NCI-H2107 (cell line): ENCODE measurements around the gene PRKAR1B.
"Not testable (repeated sequence)": the region's sequence is repeated elsewhere in the genome, so short reads cannot be mapped to it uniquely, and the experiment has no call there.

Experiments used
- DNase-seq: peaks from one replicate; lab custom pipeline; 2025; lab: John Stamatoyannopoulos, UW

The PRKAR1B gene

GRCh38 chr7:644381-645305 lies 82.4 kb downstream of the PRKAR1B start:
- DNase-seq: no peak

- no peak for DNase-seq
Measured at GRCh38 chr7:641966-642365, 85.1 kb downstream of the PRKAR1B start.

- no peak for DNase-seq
Measured at GRCh38 chr7:641269-641671, 85.8 kb downstream of the PRKAR1B start.

GRCh38 chr7:638256-639011 lies 88.6 kb downstream of the PRKAR1B start:
- DNase-seq: no peak

- no peak for DNase-seq
Measured at GRCh38 chr7:637826-638225, 89.3 kb downstream of the PRKAR1B start.

- DNase-seq: no peak
Measured at GRCh38 chr7:636396-636795, 90.7 kb downstream of the PRKAR1B start.

- not testable (repeated sequence) for DNase-seq
Measured at GRCh38 chr7:635687-636382, 91.2 kb downstream of the PRKAR1B start.

GRCh38 chr7:635227-635626 lies 91.9 kb downstream of the PRKAR1B start:
- DNase-seq: no peak

GRCh38 chr7:633381-634018 lies 93.6 kb downstream of the PRKAR1B start:
- DNase-seq: no peak

GRCh38 chr7:632831-633210 lies 94.3 kb downstream of the PRKAR1B start:
- no peak for DNase-seq

GRCh38 chr7:631964-632830 lies 94.9 kb downstream of the PRKAR1B start:
- no peak for DNase-seq

- no peak for DNase-seq
Measured at GRCh38 chr7:631291-631711, 95.8 kb downstream of the PRKAR1B start.

GRCh38 chr7:630539-630938 lies 96.5 kb downstream of the PRKAR1B start:
- no peak for DNase-seq

GRCh38 chr7:630111-630511 lies 97.0 kb downstream of the PRKAR1B start:
- no peak for DNase-seq

GRCh38 chr7:628826-629225 lies 98.3 kb downstream of the PRKAR1B start:
- DNase-seq: no peak

- DNase-seq: no peak
Measured at GRCh38 chr7:628402-628763, 98.7 kb downstream of the PRKAR1B start.

- DNase-seq: no peak
Measured at GRCh38 chr7:627661-628401, 99.2 kb downstream of the PRKAR1B start.

GRCh38 chr7:625376-625971 lies 101.6 kb downstream of the PRKAR1B start:
- DNase-seq: no peak

GRCh38 chr7:623464-623863 lies 103.6 kb downstream of the PRKAR1B start:
- no peak for DNase-seq
